GM12801 (cell line): ENCODE results near the gene AKAP6.

Experiments
- TF ChIP-seq, protein P1 (sequence below): IDR thresholded peaks from one replicate; pipeline ENCODE4 v1.5.1; 2011; ENCODE audit warnings: control low read depth; ENCODE audit not compliant: insufficient read length; ENCODE audit errors: extremely low read depth

AKAP6 gene

DNA sequence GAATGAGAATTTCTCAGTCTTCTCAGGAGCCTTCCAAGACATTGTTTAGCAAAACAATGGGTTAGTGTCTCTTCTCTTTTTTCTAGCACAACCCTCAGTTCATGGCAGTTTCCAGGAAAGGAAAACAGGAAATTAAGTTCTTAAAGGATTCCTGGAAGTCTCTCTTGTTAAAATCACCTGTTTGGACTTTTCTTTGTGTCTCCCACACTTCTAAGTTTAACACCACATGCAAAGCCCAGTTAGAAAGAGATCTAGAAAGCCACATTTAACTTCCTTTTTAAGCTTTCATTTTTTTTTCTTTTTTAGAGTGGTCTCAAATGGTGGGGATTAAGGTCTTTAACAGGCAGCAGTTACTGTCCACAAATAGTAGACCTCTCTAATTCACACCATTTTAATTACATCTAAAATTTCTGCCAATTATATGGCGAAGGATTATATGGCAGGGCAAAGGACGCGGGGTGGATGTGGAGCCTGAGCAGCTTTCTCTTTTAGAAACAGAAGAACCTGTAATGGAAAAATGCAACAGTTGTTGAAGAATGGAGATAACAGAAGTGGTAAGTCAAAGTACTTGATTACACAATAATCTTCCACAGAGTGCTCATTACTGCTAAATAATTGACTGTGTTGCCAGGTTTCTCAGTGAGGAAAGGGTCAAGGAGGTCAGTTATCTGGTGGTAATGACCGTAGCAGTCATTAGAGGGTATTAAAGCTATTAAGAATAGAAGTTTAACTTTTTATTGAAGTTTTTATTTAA, 298.6 kb downstream of the AKAP6 start:
- TF ChIP-seq, protein P1, sequence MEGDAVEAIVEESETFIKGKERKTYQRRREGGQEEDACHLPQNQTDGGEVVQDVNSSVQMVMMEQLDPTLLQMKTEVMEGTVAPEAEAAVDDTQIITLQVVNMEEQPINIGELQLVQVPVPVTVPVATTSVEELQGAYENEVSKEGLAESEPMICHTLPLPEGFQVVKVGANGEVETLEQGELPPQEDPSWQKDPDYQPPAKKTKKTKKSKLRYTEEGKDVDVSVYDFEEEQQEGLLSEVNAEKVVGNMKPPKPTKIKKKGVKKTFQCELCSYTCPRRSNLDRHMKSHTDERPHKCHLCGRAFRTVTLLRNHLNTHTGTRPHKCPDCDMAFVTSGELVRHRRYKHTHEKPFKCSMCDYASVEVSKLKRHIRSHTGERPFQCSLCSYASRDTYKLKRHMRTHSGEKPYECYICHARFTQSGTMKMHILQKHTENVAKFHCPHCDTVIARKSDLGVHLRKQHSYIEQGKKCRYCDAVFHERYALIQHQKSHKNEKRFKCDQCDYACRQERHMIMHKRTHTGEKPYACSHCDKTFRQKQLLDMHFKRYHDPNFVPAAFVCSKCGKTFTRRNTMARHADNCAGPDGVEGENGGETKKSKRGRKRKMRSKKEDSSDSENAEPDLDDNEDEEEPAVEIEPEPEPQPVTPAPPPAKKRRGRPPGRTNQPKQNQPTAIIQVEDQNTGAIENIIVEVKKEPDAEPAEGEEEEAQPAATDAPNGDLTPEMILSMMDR = no peak

DNA sequence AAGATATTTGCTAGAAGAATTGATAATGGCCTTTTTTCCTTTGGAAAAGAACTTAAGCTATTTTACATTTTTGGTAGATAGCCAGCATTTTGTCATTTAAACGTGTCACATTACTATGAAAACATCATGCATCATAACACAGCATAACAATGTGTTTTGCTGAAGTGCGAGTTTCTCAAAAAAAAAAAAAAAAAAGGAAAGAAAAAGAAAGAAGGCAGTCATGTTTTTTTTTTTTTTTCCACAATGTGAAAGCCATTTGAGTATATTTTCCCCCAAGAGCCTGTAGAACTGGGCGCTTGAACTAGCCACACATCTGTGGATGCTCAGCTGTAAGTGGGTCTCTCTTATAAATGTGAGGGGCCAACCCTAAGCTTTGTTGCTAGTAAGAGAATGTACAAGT, 300.1 kb downstream of the AKAP6 start:
- TF ChIP-seq, protein P1 = no peak

DNA sequence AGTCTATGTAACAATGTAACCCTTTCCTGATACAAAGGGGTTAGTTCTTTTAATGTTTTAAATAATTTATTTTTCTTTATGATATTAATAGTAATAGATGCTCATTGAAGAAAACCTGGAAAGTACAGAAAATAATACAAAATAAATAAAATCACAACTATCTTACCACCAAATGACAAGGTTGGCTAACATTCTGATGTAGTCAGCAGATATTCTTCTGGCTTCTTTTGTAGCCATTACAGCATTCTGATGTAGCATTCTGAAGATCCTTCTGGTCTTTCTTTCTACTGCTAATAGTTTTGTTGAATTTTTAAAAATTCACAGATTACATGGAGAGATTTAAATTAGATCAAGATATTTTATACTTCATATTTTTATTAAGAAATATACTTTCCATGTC, 301.6 kb downstream of the AKAP6 start:
- TF ChIP-seq, protein P1 = no peak

DNA sequence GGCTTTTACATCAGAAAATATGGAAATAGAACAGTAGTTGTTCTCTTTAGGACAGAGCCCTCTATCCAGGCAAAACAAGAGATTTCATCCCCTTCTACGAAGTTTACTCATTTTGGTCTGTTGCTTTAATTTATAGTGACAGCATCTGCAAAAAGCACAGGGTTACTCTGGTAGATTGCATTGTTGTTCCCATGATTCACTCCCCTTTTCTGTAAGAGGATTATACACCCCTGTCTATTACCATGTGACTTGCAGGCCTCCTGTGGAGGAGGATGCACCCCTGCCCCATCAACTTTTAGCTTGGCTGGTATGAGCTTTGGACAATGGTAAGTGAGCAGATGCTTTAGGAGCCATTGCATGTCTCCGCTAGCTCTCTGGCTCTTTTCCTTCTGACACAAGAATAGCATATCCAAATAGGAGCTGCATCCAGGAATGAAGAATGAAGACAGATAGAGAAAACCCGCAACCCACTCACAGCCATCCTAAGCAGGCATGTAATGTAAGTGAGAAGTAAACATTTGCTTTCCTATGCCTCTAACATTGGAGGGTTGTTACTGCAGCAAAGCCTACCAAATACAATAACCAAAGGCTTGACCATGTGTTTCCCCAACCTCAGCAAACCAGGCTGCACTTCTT, 304.2 kb downstream of the AKAP6 start:
- TF ChIP-seq, protein P1 = no peak

DNA sequence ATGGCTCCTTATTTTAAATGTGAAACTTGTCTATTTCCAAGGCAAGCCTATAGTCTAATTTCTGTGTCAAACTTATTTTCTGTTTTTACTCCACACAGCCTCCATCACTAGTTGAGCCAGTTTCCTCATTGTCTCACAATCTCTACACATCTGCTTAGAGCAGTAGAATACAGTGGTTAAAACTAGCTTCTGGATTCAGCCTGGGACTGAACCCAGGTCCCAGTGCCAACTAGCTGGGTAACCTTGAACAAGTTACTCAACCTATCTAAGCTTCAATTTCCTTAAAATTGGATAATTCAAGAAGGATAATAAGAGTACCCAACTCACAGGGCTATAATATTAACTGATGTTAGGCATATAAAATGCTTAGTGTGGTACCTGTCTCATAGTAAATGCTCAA, 304.8 kb downstream of the AKAP6 start:
- TF ChIP-seq, protein P1 = no peak

DNA sequence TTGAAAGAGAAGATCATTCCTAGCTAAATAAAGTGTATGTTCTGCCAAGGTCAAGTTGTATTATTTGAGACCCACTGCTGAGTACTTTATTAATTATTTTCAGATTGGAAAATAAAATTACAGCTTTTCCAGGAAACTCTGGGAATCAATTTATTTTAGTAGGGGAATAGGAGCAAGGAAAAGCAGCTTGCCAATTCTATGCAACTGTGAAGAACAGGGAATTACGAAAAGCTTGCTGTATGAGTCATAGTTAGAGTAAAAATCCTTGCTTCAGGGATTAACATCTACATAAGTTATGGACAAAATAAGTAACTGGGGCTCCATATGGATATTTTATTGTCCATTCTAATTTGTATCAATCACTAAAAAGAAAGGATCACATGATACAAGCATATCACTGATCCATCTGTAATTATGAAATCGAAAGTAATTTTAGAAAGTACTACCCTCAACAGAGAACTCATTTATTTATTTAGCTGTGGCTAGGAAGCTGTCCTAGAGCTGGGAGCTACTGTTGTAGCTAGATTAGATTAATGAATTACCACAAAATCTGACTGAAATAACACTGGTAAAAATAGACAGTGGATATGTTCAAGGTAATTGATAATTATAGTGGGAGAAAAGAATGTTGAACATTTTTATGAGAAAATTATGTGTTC, 306.1 kb downstream of the AKAP6 start:
- TF ChIP-seq, protein P1 = no peak

DNA sequence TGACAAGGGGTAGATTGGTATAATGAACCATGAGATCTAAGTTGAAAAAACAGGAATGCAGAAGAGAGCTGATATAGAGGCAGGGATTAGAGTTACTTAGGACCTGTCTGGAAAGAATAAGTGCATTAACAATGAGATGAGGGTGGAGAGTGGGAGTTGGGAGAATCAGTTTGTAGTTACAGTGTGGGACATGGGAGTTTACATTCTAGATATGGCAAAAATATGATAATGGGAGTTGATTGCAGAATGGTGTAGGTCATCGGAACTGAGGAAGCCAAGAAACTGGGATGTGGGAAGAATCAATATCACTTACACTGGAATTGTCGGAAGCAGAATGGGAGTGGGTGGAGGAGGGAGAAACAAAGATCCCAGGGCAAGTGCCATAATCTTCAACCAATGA, 308.5 kb downstream of the AKAP6 start:
- TF ChIP-seq, protein P1 = no peak
